ENCODE data around the gene ISM2. TPM values are rescaled to one million over a fixed set of nuclear protein-coding genes. Genes with fewer than 3 reads are reported as not detected.
"Not testable (repeated sequence)": the region's sequence is repeated elsewhere in the genome, so short reads cannot be mapped to it uniquely, and the experiment has no call there.

ISM2 gene
- total RNA-seq, 1 experiment from 2014 or later, result 13.3 TPM

DNA sequence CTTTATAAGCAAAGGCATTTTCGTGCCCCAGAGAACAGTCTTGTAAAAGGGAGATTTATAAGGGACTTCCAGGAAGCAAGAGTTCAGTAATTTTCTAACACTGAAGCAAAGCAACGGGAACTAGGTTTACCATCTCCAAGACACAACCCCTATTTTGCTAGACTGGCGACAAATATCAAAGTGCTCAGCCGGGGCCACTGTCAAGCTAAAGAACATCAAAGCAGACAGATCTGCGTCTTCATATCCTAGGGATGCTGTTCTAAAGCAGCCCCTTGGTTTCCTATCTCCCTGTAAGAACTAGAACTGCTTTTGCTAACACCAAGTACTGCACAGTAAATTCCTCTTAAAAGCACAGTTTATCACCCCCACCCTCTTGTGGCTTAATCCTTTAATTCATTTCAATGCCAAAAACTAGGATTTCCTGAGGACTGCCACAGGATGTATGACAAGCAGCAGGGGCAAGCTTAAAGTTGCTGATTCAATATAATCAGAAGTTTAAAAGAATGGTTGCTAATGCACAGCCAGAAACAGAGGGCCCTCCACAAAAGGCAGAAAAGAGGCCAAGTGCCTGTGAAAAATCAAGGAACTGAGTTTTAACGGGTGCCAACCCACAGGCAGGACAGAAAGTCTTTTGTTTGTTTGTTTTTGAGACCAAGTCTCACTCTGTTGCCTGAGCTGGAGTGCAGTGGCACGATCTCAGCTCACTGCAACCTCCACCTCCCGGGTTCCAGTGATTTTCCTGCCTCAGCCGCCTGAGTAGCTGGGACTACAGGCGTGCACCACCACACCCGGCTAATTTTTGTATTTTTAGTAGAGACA, 44.0 kb upstream of the ISM2 start:
- no peaks in the 10 kb centered on the region; the same call in none of the 2 replicates for H3K36me3 ChIP-seq (ENCODE audit: control insufficient read depth, insufficient read depth, low read length)
- intact Hi-C loops (cut with micrococcal nuclease; ENCODE audit: unreplicated experiment), result no loop called here
- H3K4me3 ChIP-seq (ENCODE audit: low read depth, low read length), result no peak overlapping the region
- BruUV-seq (replicated peaks), result no TSS peak
- ChIA-PET CTCF (no interaction called here), POLR2A (no interaction called here)
- Mint-ChIP-seq H3K4me3 (ENCODE audit: unreplicated experiment) (no peak overlapping the region), H3K27me3 (ENCODE audit: insufficient read depth, unreplicated experiment) (no peaks in the 10 kb centered on the region), H3K9me3 (ENCODE audit: unreplicated experiment) (no peaks in the 10 kb centered on the region), H3K27ac (ENCODE audit: unreplicated experiment) (no peak overlapping the region), H3K36me3 (ENCODE audit: insufficient read depth, unreplicated experiment) (peaks cover 58% of the 10 kb centered on the region), H3K4me1 (ENCODE audit: low read depth, unreplicated experiment) (no peaks in the 10 kb centered on the region)
- TF ChIP-seq CTCF (IDR thresholded peaks at IDR 0.05; ENCODE audit: insufficient read depth in 1 of 2, low read depth in 1 of 2, low read length in 1 of 2, severe bottlenecking in 1 of 2, unreplicated experiment in 1 of 2), result no peak
- H3K9me3 ChIP-seq, result no peaks in the 10 kb centered on the region
- H3K27me3 ChIP-seq (replicated peaks; ENCODE audit: control insufficient read depth, insufficient read depth, low read length), result no peaks in the 10 kb centered on the region
- no peak for DNase-seq
- H3K4me1 ChIP-seq, result peaks cover 26% of the 10 kb centered on the region

DNA sequence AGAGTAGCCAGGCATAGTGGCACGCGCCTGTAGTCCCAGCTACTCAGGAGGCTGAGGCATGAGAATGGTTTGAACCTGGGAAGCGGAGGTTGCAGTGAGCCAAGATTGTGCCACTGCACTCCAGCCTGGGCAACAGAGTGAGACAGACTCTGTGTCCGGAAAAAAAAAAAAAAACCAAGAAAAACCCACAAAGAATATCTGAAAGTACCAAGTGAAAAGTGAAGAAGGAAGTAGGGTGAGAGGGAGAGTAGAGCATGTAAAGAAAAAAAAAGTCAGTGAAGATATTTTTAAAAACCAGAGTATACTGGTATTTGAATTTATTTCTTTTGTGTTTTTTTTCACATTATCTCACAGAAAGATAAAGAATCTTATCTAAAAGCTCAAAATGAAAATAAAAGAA, 43.3 kb upstream of the ISM2 start:
- no peaks in the 10 kb centered on the region for H3K27me3 ChIP-seq (replicated peaks; ENCODE audit: control insufficient read depth, insufficient read depth, low read length)
- Mint-ChIP-seq H3K27me3 (ENCODE audit: insufficient read depth, unreplicated experiment) (no peaks in the 10 kb centered on the region), H3K36me3 (ENCODE audit: insufficient read depth, unreplicated experiment) (peaks cover 51% of the 10 kb centered on the region), H3K4me1 (ENCODE audit: low read depth, unreplicated experiment) (no peaks in the 10 kb centered on the region), H3K27ac (ENCODE audit: unreplicated experiment) (no peak overlapping the region), H3K4me3 (ENCODE audit: unreplicated experiment) (no peak overlapping the region), H3K9me3 (ENCODE audit: unreplicated experiment) (no peaks in the 10 kb centered on the region)
- BruUV-seq (replicated peaks), result no TSS peak
- CTCF ChIA-PET, result no interaction called here
- no peak for TF ChIP-seq CTCF (IDR thresholded peaks at IDR 0.05; ENCODE audit: insufficient read depth in 1 of 2, low read depth in 1 of 2, low read length in 1 of 2, severe bottlenecking in 1 of 2, unreplicated experiment in 1 of 2)
- intact Hi-C loops (cut with micrococcal nuclease; ENCODE audit: unreplicated experiment), result no loop called here
- no peaks in the 10 kb centered on the region; the same call in 1 of the 2 replicates for H3K36me3 ChIP-seq (ENCODE audit: control insufficient read depth, insufficient read depth, low read length)
- peaks cover 33% of the 10 kb centered on the region for H3K4me1 ChIP-seq
- H3K9me3 ChIP-seq, result no peaks in the 10 kb centered on the region
- no peak for DNase-seq
- H3K4me3 ChIP-seq (ENCODE audit: low read depth, low read length), result no peak overlapping the region
- POLR2A ChIA-PET, result no interaction called here

GRCh38 chr14:77536951-77537350, 38.3 kb upstream of the ISM2 start:
- POLR2A ChIA-PET, result interaction anchor here (0.6 kb wide), 1 partner anchor 893 kb away, joined by 4 read pairs; no protein-coding TSS in a partner anchor
- H3K4me3 ChIP-seq (ENCODE audit: low read depth, low read length); H3K27ac Mint-ChIP-seq (ENCODE audit: unreplicated experiment); BruUV-seq (replicated peaks); H3K4me1 Mint-ChIP-seq (ENCODE audit: low read depth, unreplicated experiment); CTCF ChIA-PET; H3K9me3 Mint-ChIP-seq (ENCODE audit: unreplicated experiment); H3K9me3 ChIP-seq; H3K4me3 Mint-ChIP-seq (ENCODE audit: unreplicated experiment); H3K36me3 ChIP-seq (ENCODE audit: control insufficient read depth, insufficient read depth, low read length); H3K27me3 Mint-ChIP-seq (ENCODE audit: insufficient read depth, unreplicated experiment); DNase-seq; intact Hi-C loops (cut with micrococcal nuclease; ENCODE audit: unreplicated experiment); H3K27me3 ChIP-seq (replicated peaks; ENCODE audit: control insufficient read depth, insufficient read depth, low read length): not testable (repeated sequence)
- peaks cover 21% of the 10 kb centered on the region for H3K36me3 Mint-ChIP-seq (ENCODE audit: insufficient read depth, unreplicated experiment)
- peaks cover 11% of the 10 kb centered on the region; the same call in 1 of the 2 replicates for H3K4me1 ChIP-seq

All from Caco-2 (cell line).